ENCODE results near the gene TTC39A. TPM values are rescaled to one million over a fixed set of nuclear protein-coding genes. Genes with fewer than 3 reads are reported as not detected.

The TTC39A gene
- total and polyA plus RNA-seq, 4 donors = 16.6 to 46.8 (median 28.5) TPM

- H3K4me1 ChIP-seq (ENCODE audit: control insufficient read depth in 5 of 5, insufficient read depth in 5 of 5, low read length in 5 of 5) = peaks cover 0 to 16% (median 3%) of the 10 kb centered on the region in 5 donors
- no peak overlapping the region for H3K27ac ChIP-seq (ENCODE audit: low read depth in 1 of 2, low read length in 1 of 2)
- no peak overlapping the region for H3K9ac ChIP-seq (ENCODE audit: insufficient read depth in 1 of 2, low read length in 2 of 2)
- no peak for TF ChIP-seq CTCF (IDR thresholded peaks at IDR 0.05; ENCODE audit: control extremely low read depth, extremely low read depth)
- no peak overlapping the region for H3K4me3 ChIP-seq
- 80 to 85% methylated on average over 9 of the region's 9 CpGs for WGBS, 2 donors
- DNase-seq (peak in 2 of 3 donors; percentile 30 to 63), ATAC-seq (ENCODE audit: insufficient read depth, low FRiP score) (no peak)
- H3K36me3 ChIP-seq (ENCODE audit: control insufficient read depth in 4 of 4, insufficient read depth in 4 of 4, low read length in 4 of 4) = no peaks in the 10 kb centered on the region
- no peaks in the 10 kb centered on the region for H3K27me3 ChIP-seq (ENCODE audit: control insufficient read depth in 3 of 3, insufficient read depth in 3 of 3, low read length in 2 of 3)
- no peaks in the 10 kb centered on the region for H3K9me3 ChIP-seq (ENCODE audit: control insufficient read depth in 4 of 4, insufficient read depth in 3 of 4, low read length in 3 of 4)
Measured at GRCh38 chr1:51316113-51316845, 14.1 kb downstream of the TTC39A start.

GRCh38 chr1:51314974-51315373, 15.4 kb downstream of the TTC39A start:
- H3K4me1 ChIP-seq (ENCODE audit: control insufficient read depth in 5 of 5, insufficient read depth in 5 of 5, low read length in 5 of 5) = peaks cover 0 to 12% (median 3%) of the 10 kb centered on the region in 5 donors
- peak overlapping the region in 1 of 2 donors; percentile 68 for H3K27ac ChIP-seq (ENCODE audit: low read depth in 1 of 2, low read length in 1 of 2)
- ATAC-seq (ENCODE audit: insufficient read depth, low FRiP score) (no peak), DNase-seq (peak; percentile 39 to 66 (median 49))
- no peak for TF ChIP-seq CTCF (IDR thresholded peaks at IDR 0.05; ENCODE audit: control extremely low read depth, extremely low read depth)
- no peak overlapping the region for H3K9ac ChIP-seq (ENCODE audit: insufficient read depth in 1 of 2, low read length in 2 of 2)
- no peaks in the 10 kb centered on the region for H3K9me3 ChIP-seq (ENCODE audit: control insufficient read depth in 4 of 4, insufficient read depth in 3 of 4, low read length in 3 of 4)
- H3K36me3 ChIP-seq (ENCODE audit: control insufficient read depth in 4 of 4, insufficient read depth in 4 of 4, low read length in 4 of 4) = no peaks in the 10 kb centered on the region
- 61 to 73% methylated on average over 3 of the region's 3 CpGs for WGBS, 2 donors
- no peak overlapping the region for H3K4me3 ChIP-seq
- H3K27me3 ChIP-seq (ENCODE audit: control insufficient read depth in 3 of 3, insufficient read depth in 3 of 3, low read length in 2 of 3) = no peaks in the 10 kb centered on the region

- peak in 2 of 3 donors; percentile 39 to 76 for DNase-seq
- Histone ChIP-seq H3K27me3 (ENCODE audit: control insufficient read depth in 3 of 3, insufficient read depth in 3 of 3, low read length in 2 of 3) (no peaks in the 10 kb centered on the region), H3K36me3 (ENCODE audit: control insufficient read depth in 4 of 4, insufficient read depth in 4 of 4, low read length in 4 of 4) (no peaks in the 10 kb centered on the region), H3K4me3 (no peak overlapping the region), H3K9ac (ENCODE audit: insufficient read depth in 1 of 2, low read length in 2 of 2) (no peak overlapping the region), H3K27ac (ENCODE audit: low read depth in 1 of 2, low read length in 1 of 2) (peak overlapping the region in 1 of 2 donors; percentile 73), H3K4me1 (ENCODE audit: control insufficient read depth in 5 of 5, insufficient read depth in 5 of 5, low read length in 5 of 5) (peaks cover 0 to 12% (median 3%) of the 10 kb centered on the region in 5 donors), H3K9me3 (ENCODE audit: control insufficient read depth in 4 of 4, insufficient read depth in 3 of 4, low read length in 3 of 4) (no peaks in the 10 kb centered on the region)
- 40 to 50% methylated on average over 12 of the region's 12 CpGs for WGBS, 2 donors
- peak; percentile 58 for ATAC-seq (ENCODE audit: insufficient read depth, low FRiP score)
- TF ChIP-seq CTCF (IDR thresholded peaks at IDR 0.05; ENCODE audit: control extremely low read depth, extremely low read depth) = no peak
Measured at GRCh38 chr1:51313961-51314777, 16.2 kb downstream of the TTC39A start.
